ENCODE data around the gene LAMTOR2.
"Not testable (repeated sequence)": the region's sequence is repeated elsewhere in the genome, so short reads cannot be mapped to it uniquely, and the experiment has no call there.

The LAMTOR2 gene

GRCh38 chr1:156069490-156070455 lies 15.2 kb downstream of the LAMTOR2 start:
- no peak for TF ChIP-seq CTCF (IDR thresholded peaks at IDR 0.05)
- no peak overlapping the region for H2AFZ ChIP-seq
- no peaks in the 10 kb centered on the region for H3K27me3 ChIP-seq (ENCODE audit: control insufficient read depth, insufficient read depth, low read length)
- H3K4me2 ChIP-seq (ENCODE audit: low read length), result no peak overlapping the region
- H3K9ac ChIP-seq, result no peak overlapping the region
- H3K4me3 ChIP-seq (ENCODE audit: low read depth, low read length), result no peak overlapping the region
- no peaks in the 10 kb centered on the region for H3K79me2 ChIP-seq
- no peak overlapping the region for H3K27ac ChIP-seq
- H3K9me3 ChIP-seq (ENCODE audit: control insufficient read depth, low read length), result no peaks in the 10 kb centered on the region
- H3K36me3 ChIP-seq (ENCODE audit: control insufficient read depth, insufficient read depth, low read length), result no peaks in the 10 kb centered on the region
- H3K4me1 ChIP-seq, result no peaks in the 10 kb centered on the region

GRCh38 chr1:156070548-156070947 lies 16.0 kb downstream of the LAMTOR2 start:
- TF ChIP-seq CTCF (IDR thresholded peaks at IDR 0.05), result no peak
- no peak overlapping the region for H3K4me3 ChIP-seq (ENCODE audit: low read depth, low read length)
- no peaks in the 10 kb centered on the region for H3K79me2 ChIP-seq
- H3K36me3 ChIP-seq (ENCODE audit: control insufficient read depth, insufficient read depth, low read length), result no peaks in the 10 kb centered on the region
- H3K4me2 ChIP-seq (ENCODE audit: low read length), result no peak overlapping the region
- no peak overlapping the region for H2AFZ ChIP-seq
- no peaks in the 10 kb centered on the region for H3K4me1 ChIP-seq
- no peak overlapping the region for H3K9ac ChIP-seq
- no peaks in the 10 kb centered on the region for H3K27me3 ChIP-seq (ENCODE audit: control insufficient read depth, insufficient read depth, low read length)
- no peak overlapping the region for H3K27ac ChIP-seq
- no peaks in the 10 kb centered on the region for H3K9me3 ChIP-seq (ENCODE audit: control insufficient read depth, low read length)

GRCh38 chr1:156071332-156071816 lies 16.8 kb downstream of the LAMTOR2 start:
- not testable (repeated sequence) for H3K9me3 ChIP-seq (ENCODE audit: control insufficient read depth, low read length); H3K9ac ChIP-seq; H3K4me2 ChIP-seq (ENCODE audit: low read length); H3K4me1 ChIP-seq; H3K27ac ChIP-seq; H2AFZ ChIP-seq; H3K4me3 ChIP-seq (ENCODE audit: low read depth, low read length); H3K79me2 ChIP-seq; H3K36me3 ChIP-seq (ENCODE audit: control insufficient read depth, insufficient read depth, low read length); H3K27me3 ChIP-seq (ENCODE audit: control insufficient read depth, insufficient read depth, low read length)

- no peaks in the 10 kb centered on the region for H3K9me3 ChIP-seq (ENCODE audit: control insufficient read depth, low read length)
- no peaks in the 10 kb centered on the region for H3K36me3 ChIP-seq (ENCODE audit: control insufficient read depth, insufficient read depth, low read length)
- H2AFZ ChIP-seq, result no peak overlapping the region
- no peak overlapping the region for H3K9ac ChIP-seq
- H3K4me3 ChIP-seq (ENCODE audit: low read depth, low read length), result no peak overlapping the region
- no peak overlapping the region for H3K4me2 ChIP-seq (ENCODE audit: low read length)
- H3K27me3 ChIP-seq (ENCODE audit: control insufficient read depth, insufficient read depth, low read length), result no peaks in the 10 kb centered on the region
- no peaks in the 10 kb centered on the region for H3K79me2 ChIP-seq
- no peak overlapping the region for H3K27ac ChIP-seq
- no peak for TF ChIP-seq CTCF (IDR thresholded peaks at IDR 0.05)
- no peaks in the 10 kb centered on the region for H3K4me1 ChIP-seq
Observed at GRCh38 chr1:156072251-156072650, 17.7 kb downstream of the LAMTOR2 start.

GRCh38 chr1:156073110-156073687 lies 18.6 kb downstream of the LAMTOR2 start:
- H3K9me3 ChIP-seq (ENCODE audit: control insufficient read depth, low read length), result no peaks in the 10 kb centered on the region
- no peak overlapping the region for H3K9ac ChIP-seq
- no peak overlapping the region for H3K4me3 ChIP-seq (ENCODE audit: low read depth, low read length)
- TF ChIP-seq CTCF (IDR thresholded peaks at IDR 0.05), result no peak
- H3K36me3 ChIP-seq (ENCODE audit: control insufficient read depth, insufficient read depth, low read length), result no peaks in the 10 kb centered on the region
- H3K4me2 ChIP-seq (ENCODE audit: low read length), result no peak overlapping the region
- H3K4me1 ChIP-seq, result no peaks in the 10 kb centered on the region
- H3K27me3 ChIP-seq (ENCODE audit: control insufficient read depth, insufficient read depth, low read length), result no peaks in the 10 kb centered on the region
- H3K79me2 ChIP-seq, result no peaks in the 10 kb centered on the region
- no peak overlapping the region for H3K27ac ChIP-seq
- H2AFZ ChIP-seq, result no peak overlapping the region
